Neuronal stem cell (in vitro differentiated cells): ENCODE results near the gene TINAGL1.

Source experiments
- DNase-seq: peaks from one replicate; pipeline ENCODE4 v3.0.0-alpha.2; 2013; ENCODE audit warnings: low spot score
- H2AFZ ChIP-seq: one replicate; pipeline ENCODE4 v1.6.1; 2013; ENCODE audit warnings: mild to moderate bottlenecking, low read length, inconsistent platforms
- H2AK5ac ChIP-seq: 2 replicates; pipeline ENCODE4 v1.6.1; 2013; ENCODE audit warnings: low read depth, mild to moderate bottlenecking, inconsistent platforms, low read length, moderate library complexity, mixed read lengths
- H2BK120ac ChIP-seq: 2 replicates; pipeline ENCODE4 v1.6.1; 2013; ENCODE audit warnings: low read depth, mild to moderate bottlenecking, inconsistent platforms, low read length, moderate library complexity, mixed read lengths
- H2BK12ac ChIP-seq: one replicate; pipeline ENCODE4 v1.6.1; 2013; ENCODE audit warnings: low read length, inconsistent platforms
- H2BK15ac ChIP-seq: 2 replicates; pipeline ENCODE4 v1.6.1; 2013; ENCODE audit warnings: mild to moderate bottlenecking, low read length, inconsistent platforms, mixed read lengths
- H2BK5ac ChIP-seq: one replicate; pipeline ENCODE4 v1.6.1; 2013; ENCODE audit warnings: inconsistent platforms, mild to moderate bottlenecking, low read length, moderate library complexity
- H3K14ac ChIP-seq: one replicate; pipeline ENCODE4 v1.6.1; 2013; ENCODE audit warnings: low read length, inconsistent platforms
- H3K18ac ChIP-seq: 2 replicates; pipeline ENCODE4 v1.6.1; 2013; ENCODE audit warnings: low read length, inconsistent platforms
- H3K23ac ChIP-seq: 2 replicates; pipeline ENCODE4 v1.6.1; 2013; ENCODE audit warnings: low read depth, mild to moderate bottlenecking, mixed read lengths, low read length, inconsistent platforms; ENCODE audit not compliant: poor library complexity
- H3K27ac ChIP-seq: replicated peaks from 3 replicates; pipeline ENCODE4 v1.5.1; 2013; ENCODE audit warnings: low read length, inconsistent platforms
- H3K27me3 ChIP-seq, 3 experiments: 2 replicates each; pipeline ENCODE4 v1.6.1; 2013; ENCODE audit warnings: low read length in 3 of 3, mild to moderate bottlenecking in 2 of 3, inconsistent platforms in 1 of 3, low read depth in 1 of 3, mixed read lengths in 1 of 3, moderate library complexity in 1 of 3; ENCODE audit not compliant: control insufficient read depth in 3 of 3, insufficient read depth in 3 of 3
- H3K36me3 ChIP-seq, 2 donors: replicated peaks in 1 of 2; 2 replicates each; pipeline ENCODE4 v1.6.1; 2013; ENCODE audit warnings: low read length in 2 of 2; ENCODE audit not compliant: control insufficient read depth in 2 of 2, insufficient read depth in 2 of 2
- H3K4ac ChIP-seq: 2 replicates; pipeline ENCODE4 v1.6.1; 2013; ENCODE audit warnings: inconsistent platforms, mild to moderate bottlenecking, low read length, moderate library complexity
- H3K4me1 ChIP-seq, 2 donors: 1 replicate in 1 of 2; 2 replicates in 1 of 2; pipeline ENCODE4 v1.6.1; 2013; ENCODE audit warnings: low read length in 2 of 2, low read depth in 1 of 2; ENCODE audit not compliant: control insufficient read depth in 2 of 2, insufficient read depth in 1 of 2
- H3K4me2 ChIP-seq: one replicate; pipeline ENCODE4 v1.6.1; 2013; ENCODE audit warnings: mild to moderate bottlenecking, low read length, inconsistent platforms; ENCODE audit not compliant: insufficient read depth, poor library complexity, severe bottlenecking
- H3K4me3 ChIP-seq, 2 donors: 2 replicates each; pipeline ENCODE4 v1.5.1; 2013; ENCODE audit warnings: low read length in 2 of 2, mild to moderate bottlenecking in 2 of 2, inconsistent platforms in 1 of 2, moderate library complexity in 1 of 2
- H3K79me1 ChIP-seq: one replicate; pipeline ENCODE4 v1.6.1; 2013; ENCODE audit warnings: low read depth, mild to moderate bottlenecking, inconsistent platforms, low read length, moderate library complexity
- H3K9ac ChIP-seq: one replicate; pipeline ENCODE4 v1.6.1; 2013; ENCODE audit warnings: mild to moderate bottlenecking, low read depth, low read length, inconsistent platforms; ENCODE audit not compliant: poor library complexity
- H3K9me3 ChIP-seq, 2 donors: replicated peaks in 1 of 2; 2 replicates each; pipeline versions ENCODE3 to v1.6.1; 2013; ENCODE audit warnings: low read length in 2 of 2, mild to moderate bottlenecking in 2 of 2, inconsistent platforms in 1 of 2, low read depth in 1 of 2, mixed read lengths in 1 of 2, moderate library complexity in 1 of 2; ENCODE audit not compliant: control insufficient read depth in 2 of 2, insufficient read depth in 1 of 2
- H4K8ac ChIP-seq: one replicate; pipeline ENCODE4 v1.6.1; 2013; ENCODE audit warnings: low read depth, mild to moderate bottlenecking, inconsistent platforms, low read length, moderate library complexity
- H4K91ac ChIP-seq: one replicate; pipeline ENCODE4 v1.6.1; 2013; ENCODE audit warnings: low read length, low read depth, mild to moderate bottlenecking, inconsistent platforms; ENCODE audit not compliant: poor library complexity
- WGBS, 2 donors: extraction: QIAGEN DNeasy Blood & Tissue Kit; methylation state at CpG; one replicate each; pipeline ENCODE4 v1.1.7; 2013; ENCODE audit warnings: missing lambda C conversion rate in 2 of 2, mixed read lengths in 1 of 2; ENCODE audit not compliant: insufficient read length in 2 of 2, insufficient replicate concordance in 1 of 2; ENCODE audit errors: extremely low coverage in 2 of 2; 5-methylcytosine and 5-hydroxymethylcytosine counted together

The TINAGL1 gene

DNA sequence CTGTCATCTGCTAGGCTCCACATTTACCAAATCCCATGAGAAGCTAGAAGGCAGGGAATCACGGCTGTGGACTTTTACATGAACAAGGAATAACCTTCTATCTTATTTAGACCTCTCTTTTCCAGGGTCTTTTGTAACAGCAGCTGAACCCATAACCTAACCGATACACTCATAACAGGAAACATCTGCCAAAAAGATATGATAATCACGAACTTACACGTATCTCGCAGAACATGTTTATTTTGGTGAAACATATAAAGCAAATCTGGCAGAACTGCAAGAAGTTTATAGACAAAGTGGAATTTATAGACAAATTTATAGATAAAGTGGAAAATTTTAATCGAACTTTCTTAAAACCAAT lies 20.4 kb downstream of the TINAGL1 start:
- no peak overlapping the region for H2BK12ac ChIP-seq
- no peaks in the 10 kb centered on the region for H3K36me3 ChIP-seq
- no peak overlapping the region for H3K4me3 ChIP-seq
- peaks cover 0 to 41% (median 0%) of the 10 kb centered on the region in 3 experiments for H3K27me3 ChIP-seq
- H3K4me2 ChIP-seq, result no peak overlapping the region
- no peak for DNase-seq
- no peak overlapping the region for H2BK120ac ChIP-seq
- no CpG with 5 or more reads among the region's 6 CpGs for WGBS, 2 donors
- no peak overlapping the region for H4K91ac ChIP-seq
- no peak overlapping the region for H2BK5ac ChIP-seq
- no peaks in the 10 kb centered on the region for H3K79me1 ChIP-seq
- no peak overlapping the region for H3K18ac ChIP-seq
- no peak overlapping the region for H2AK5ac ChIP-seq
- no peaks in the 10 kb centered on the region for H3K9me3 ChIP-seq
- H2AFZ ChIP-seq, result no peak overlapping the region
- no peak overlapping the region for H3K4ac ChIP-seq
- H3K14ac ChIP-seq, result no peak overlapping the region
- no peak overlapping the region for H3K27ac ChIP-seq
- no peak overlapping the region for H2BK15ac ChIP-seq
- no peak overlapping the region for H3K23ac ChIP-seq
- H3K4me1 ChIP-seq, result no peaks in the 10 kb centered on the region
- no peak overlapping the region for H3K9ac ChIP-seq
- H4K8ac ChIP-seq, result no peak overlapping the region

DNA sequence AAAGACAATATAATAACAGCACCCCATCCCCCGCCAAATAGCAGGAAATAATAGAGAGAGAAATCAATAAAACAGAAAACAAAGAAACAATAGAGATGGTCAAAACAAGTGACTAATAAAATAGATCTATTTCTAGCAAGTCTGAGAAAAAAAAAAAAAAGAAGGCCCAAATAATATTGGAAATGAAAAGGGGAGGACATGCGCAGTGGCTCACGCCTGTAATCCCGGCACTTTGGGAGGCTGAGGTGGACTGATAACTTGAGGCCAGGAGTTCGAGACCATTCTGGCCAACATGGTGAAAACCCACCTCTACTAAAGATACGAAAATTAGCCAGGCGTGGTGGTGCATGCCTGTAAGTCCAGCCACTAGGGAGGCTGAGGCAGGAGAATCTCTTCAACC lies 22.7 kb downstream of the TINAGL1 start:
- Histone ChIP-seq H4K91ac (no peak overlapping the region), H3K79me1 (no peaks in the 10 kb centered on the region), H2BK12ac (no peak overlapping the region), H3K27ac (no peak overlapping the region), H3K4me3 (no peak overlapping the region), H3K23ac (no peak overlapping the region), H3K4ac (no peak overlapping the region), H3K18ac (no peak overlapping the region), H2AK5ac (no peak overlapping the region), H3K27me3 (peaks cover 0 to 25% (median 0%) of the 10 kb centered on the region in 3 experiments), H3K14ac (no peak overlapping the region), H2BK120ac (no peak overlapping the region), H3K4me1 (no peaks in the 10 kb centered on the region), H2BK15ac (no peak overlapping the region), H3K9me3 (no peaks in the 10 kb centered on the region), H3K9ac (no peak overlapping the region), H3K36me3 (no peaks in the 10 kb centered on the region), H3K4me2 (no peak overlapping the region), H2BK5ac (no peak overlapping the region), H2AFZ (no peak overlapping the region), H4K8ac (no peak overlapping the region)
- no peak for DNase-seq
- WGBS, 2 donors, result no CpG with 5 or more reads among the region's 7 CpGs

GRCh38 chr1:31600641-31601040 lies 24.3 kb downstream of the TINAGL1 start:
- no peak overlapping the region for H2BK15ac ChIP-seq
- H3K4me1 ChIP-seq, result no peaks in the 10 kb centered on the region
- no CpG with 5 or more reads among the region's 2 CpGs for WGBS, 2 donors
- no peak overlapping the region for H2BK5ac ChIP-seq
- H3K27me3 ChIP-seq, result peaks cover 0 to 22% (median 0%) of the 10 kb centered on the region in 3 experiments
- no peak overlapping the region for H2AK5ac ChIP-seq
- no peak overlapping the region for H4K8ac ChIP-seq
- no peak overlapping the region for H3K23ac ChIP-seq
- no peaks in the 10 kb centered on the region for H3K36me3 ChIP-seq
- H3K27ac ChIP-seq, result no peak overlapping the region
- no peak overlapping the region for H3K14ac ChIP-seq
- no peak overlapping the region for H3K4me3 ChIP-seq
- no peak overlapping the region for H3K4ac ChIP-seq
- H2BK12ac ChIP-seq, result no peak overlapping the region
- H3K9ac ChIP-seq, result no peak overlapping the region
- no peak for DNase-seq
- no peaks in the 10 kb centered on the region for H3K9me3 ChIP-seq
- no peak overlapping the region for H3K18ac ChIP-seq
- H3K79me1 ChIP-seq, result no peaks in the 10 kb centered on the region
- no peak overlapping the region for H4K91ac ChIP-seq
- H3K4me2 ChIP-seq, result no peak overlapping the region
- H2AFZ ChIP-seq, result no peak overlapping the region
- H2BK120ac ChIP-seq, result no peak overlapping the region

DNA sequence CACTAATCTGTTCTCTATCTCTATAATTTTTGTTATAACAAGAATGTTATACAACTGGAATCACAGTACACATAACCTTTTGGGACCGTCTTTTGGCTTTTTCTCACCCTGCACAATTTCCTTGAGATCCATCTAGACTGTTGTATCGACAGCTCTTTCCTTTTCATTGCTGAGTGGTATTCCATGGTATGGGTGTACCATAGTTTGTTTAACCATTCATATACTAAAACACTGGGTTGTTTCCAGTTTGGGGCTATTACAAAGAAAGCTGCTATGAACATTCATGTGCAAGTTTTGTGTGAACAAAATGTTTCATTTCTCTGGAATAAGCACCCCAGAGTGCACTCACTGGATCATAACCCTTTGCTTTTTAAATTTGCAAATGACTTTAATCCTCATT lies 25.8 kb downstream of the TINAGL1 start:
- Histone ChIP-seq H3K4me3 (no peak overlapping the region), H2BK5ac (no peak overlapping the region), H2AFZ (no peak overlapping the region), H3K9me3 (no peaks in the 10 kb centered on the region), H3K4me2 (no peak overlapping the region), H3K4me1 (no peaks in the 10 kb centered on the region), H3K23ac (no peak overlapping the region), H2BK120ac (no peak overlapping the region), H3K4ac (no peak overlapping the region), H3K36me3 (no peaks in the 10 kb centered on the region), H3K27me3 (peaks cover 0 to 10% (median 0%) of the 10 kb centered on the region in 3 experiments), H2BK15ac (no peak overlapping the region), H2BK12ac (no peak overlapping the region), H3K18ac (no peak overlapping the region), H4K8ac (no peak overlapping the region), H3K79me1 (no peaks in the 10 kb centered on the region), H3K9ac (no peak overlapping the region), H2AK5ac (no peak overlapping the region), H3K27ac (no peak overlapping the region), H4K91ac (no peak overlapping the region), H3K14ac (no peak overlapping the region)
- WGBS, 2 donors, result no CpG with 5 or more reads among the region's 2 CpGs
- no peak for DNase-seq
